Prostate gland (tissue), 2 donors: ENCODE data around the gene MGAT4C. TPM values are rescaled to one million over a fixed set of nuclear protein-coding genes. Genes with fewer than 3 reads are reported as not detected.

Experiments used
- DNase-seq: peaks from one replicate; pipeline ENCODE4 v3.0.0-alpha.2; 2019; ENCODE audit warnings: low spot score
- H3K27ac ChIP-seq, 2 donors: fragments of 200-600 bp; sonication (generic); 2 replicates each; pipeline ENCODE4 v1.5.1; 2017 to 2019
- H3K27me3 ChIP-seq: fragments of 200-600 bp; sonication (generic); replicated peaks from 2 replicates; pipeline ENCODE4 v1.5.1; 2019; ENCODE audit not compliant: insufficient read depth
- H3K36me3 ChIP-seq, 2 donors: fragments of 200-600 bp; sonication (generic); 1 replicate in 1 of 2; 2 replicates in 1 of 2; pipeline versions ENCODE4 v1.5.1 to v1.8.1; 2017 to 2019
- H3K4me1 ChIP-seq: fragments of 200-600 bp; sonication (generic); replicated peaks from 2 replicates; pipeline ENCODE4 v1.5.1; 2019
- H3K4me3 ChIP-seq, 2 donors: fragments of 200-600 bp; sonication (generic); 2 replicates each; pipeline ENCODE4 v1.5.1; 2017 to 2019
- H3K9me3 ChIP-seq: fragments of 200-600 bp; sonication (generic); 2 replicates; pipeline ENCODE4 v1.5.1; 2017
- POLR2A ChIP-seq: fragments of 450-650 bp; IDR thresholded peaks from one replicate; pipeline ENCODE4 v1.6.1; 2016; ENCODE audit warnings: antibody characterized with exemption, mild to moderate bottlenecking
- POLR2AphosphoS5 ChIP-seq: sonication (generic); formaldehyde crosslinking; IDR thresholded peaks from one replicate; pipeline ENCODE4 v1.6.1; 2017; ENCODE audit warnings: antibody characterized with exemption
- WGBS: methylation state at CpG from one replicate; pipeline ENCODE4 v1.1.5; 2018; 5-methylcytosine and 5-hydroxymethylcytosine counted together
- intact Hi-C: fragments of 100-400 bp; cut with DNase I; formaldehyde crosslinking; loops from one replicate; pipeline ENCODE4 v1.14.2; 2022
- total RNA-seq, 2 donors: library from RNA; depleted of rRNA; stranded (reverse); fragments of >200 nt; gene quantifications; one replicate each; pipeline ENCODE4 v1.1.0, GENCODE V29; 2016
- TF ChIP-seq, protein P1 (sequence below), 4 experiments: fragments of 200-600 bp in 2 of 4; fragments of 450-650 bp in 2 of 4; sonication (generic) in 2 of 4; IDR thresholded peaks; 1 replicate in 3 of 4; 2 replicates in 1 of 4; pipeline ENCODE4 v1.5.1; 2016 to 2019; ENCODE audit warnings: antibody characterized with exemption in 4 of 4, mild to moderate bottlenecking in 2 of 4, moderate library complexity in 2 of 4

The MGAT4C gene
- total RNA-seq, 2 donors from 2014 or later: under 0.01 to 2.6 TPM

DNA sequence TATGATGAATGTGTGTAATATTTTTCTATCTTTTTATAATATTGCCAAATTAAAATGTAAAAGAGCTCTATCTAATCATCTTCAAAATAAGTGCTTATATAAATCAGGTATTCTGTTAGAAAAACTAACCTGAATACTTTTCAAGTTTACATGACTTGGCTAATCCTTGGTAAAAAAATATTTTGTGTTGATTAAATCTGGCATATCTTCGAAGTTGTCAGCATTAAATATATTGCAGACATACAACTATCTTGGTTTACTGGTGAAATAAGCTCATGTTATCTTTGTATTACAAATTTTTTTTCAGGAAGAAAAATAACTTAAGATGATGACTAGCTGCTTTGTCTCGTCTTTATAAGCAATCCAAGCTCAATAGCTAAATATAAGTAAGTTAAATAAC, 39.6 kb downstream of the MGAT4C start:
- no peaks in the 10 kb centered on the region for H3K27me3 ChIP-seq
- TF ChIP-seq POLR2A: no peak
- TF ChIP-seq, protein P1, sequence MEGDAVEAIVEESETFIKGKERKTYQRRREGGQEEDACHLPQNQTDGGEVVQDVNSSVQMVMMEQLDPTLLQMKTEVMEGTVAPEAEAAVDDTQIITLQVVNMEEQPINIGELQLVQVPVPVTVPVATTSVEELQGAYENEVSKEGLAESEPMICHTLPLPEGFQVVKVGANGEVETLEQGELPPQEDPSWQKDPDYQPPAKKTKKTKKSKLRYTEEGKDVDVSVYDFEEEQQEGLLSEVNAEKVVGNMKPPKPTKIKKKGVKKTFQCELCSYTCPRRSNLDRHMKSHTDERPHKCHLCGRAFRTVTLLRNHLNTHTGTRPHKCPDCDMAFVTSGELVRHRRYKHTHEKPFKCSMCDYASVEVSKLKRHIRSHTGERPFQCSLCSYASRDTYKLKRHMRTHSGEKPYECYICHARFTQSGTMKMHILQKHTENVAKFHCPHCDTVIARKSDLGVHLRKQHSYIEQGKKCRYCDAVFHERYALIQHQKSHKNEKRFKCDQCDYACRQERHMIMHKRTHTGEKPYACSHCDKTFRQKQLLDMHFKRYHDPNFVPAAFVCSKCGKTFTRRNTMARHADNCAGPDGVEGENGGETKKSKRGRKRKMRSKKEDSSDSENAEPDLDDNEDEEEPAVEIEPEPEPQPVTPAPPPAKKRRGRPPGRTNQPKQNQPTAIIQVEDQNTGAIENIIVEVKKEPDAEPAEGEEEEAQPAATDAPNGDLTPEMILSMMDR (IDR thresholded peaks at IDR 0.05): no peak
- no peak for TF ChIP-seq POLR2AphosphoS5
- 51% methylated on average over 2 of the region's 2 CpGs for WGBS
- DNase-seq: no peak
- no peaks in the 10 kb centered on the region for H3K9me3 ChIP-seq
- H3K36me3 ChIP-seq: no peaks in the 10 kb centered on the region
- H3K27ac ChIP-seq: no peak overlapping the region
- no peaks in the 10 kb centered on the region for H3K4me1 ChIP-seq
- intact Hi-C loops: no loop called here
- no peak overlapping the region for H3K4me3 ChIP-seq

DNA sequence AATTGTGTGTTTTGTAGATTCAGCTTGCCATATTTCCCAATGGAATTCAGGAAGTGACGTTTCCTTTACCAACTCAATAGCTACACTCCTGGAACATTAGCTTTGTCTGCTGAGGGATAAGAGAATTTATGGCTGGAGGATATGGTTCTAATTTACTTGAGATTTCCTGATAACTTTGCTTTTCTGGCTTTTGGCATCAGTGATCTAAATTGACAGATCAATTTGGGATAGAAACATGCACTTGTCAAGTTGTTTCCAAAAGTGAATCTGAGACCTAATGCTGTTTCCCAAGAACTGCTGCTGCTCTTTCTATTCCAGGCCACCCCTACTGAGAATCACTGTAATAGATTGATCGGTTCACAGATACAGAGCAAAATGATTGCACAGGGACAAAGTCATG, 43.2 kb downstream of the MGAT4C start:
- 79% methylated on average over 2 of the region's 2 CpGs for WGBS
- Histone ChIP-seq H3K27ac (no peak overlapping the region), H3K27me3 (no peaks in the 10 kb centered on the region), H3K4me3 (no peak overlapping the region), H3K36me3 (no peaks in the 10 kb centered on the region), H3K9me3 (no peaks in the 10 kb centered on the region), H3K4me1 (no peaks in the 10 kb centered on the region)
- no peak for DNase-seq
- intact Hi-C loops: no loop called here
- TF ChIP-seq, protein P1 (IDR thresholded peaks at IDR 0.05): no peak
- TF ChIP-seq POLR2AphosphoS5: no peak
- no peak for TF ChIP-seq POLR2A

DNA sequence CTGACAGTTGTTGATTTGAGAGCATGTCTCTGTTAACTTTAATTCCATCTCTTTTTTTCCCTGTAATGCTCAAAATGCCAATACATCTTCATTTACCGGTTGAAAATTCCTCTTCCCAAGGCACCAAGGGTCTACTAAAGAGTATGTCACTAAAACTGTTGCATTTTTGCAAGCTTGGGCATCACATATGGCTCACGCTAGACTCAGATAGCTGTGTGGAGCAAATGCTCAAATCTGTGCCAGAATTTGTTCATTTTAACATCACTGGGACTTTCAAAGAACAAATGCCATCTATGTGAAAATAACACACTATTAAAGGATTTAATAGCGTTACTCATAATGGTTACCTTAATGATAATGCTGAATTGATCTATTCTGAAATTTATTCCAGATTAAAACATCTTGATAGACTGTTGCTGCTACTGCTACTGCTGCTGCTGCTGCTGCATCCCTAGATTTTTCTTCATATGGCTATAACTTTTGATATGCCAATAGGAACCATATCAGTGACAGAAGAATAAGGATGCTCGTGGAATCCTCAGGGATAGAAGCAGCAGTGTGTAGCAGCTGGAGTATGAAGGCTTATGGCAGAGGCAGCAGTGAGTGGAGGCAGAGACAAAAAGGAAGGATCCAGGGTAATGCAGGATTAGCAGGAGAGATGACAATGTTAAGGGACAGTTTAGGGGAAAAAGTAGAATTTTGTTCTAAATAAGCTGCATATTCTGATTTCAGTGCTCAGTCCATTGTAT, 57.3 kb downstream of the MGAT4C start:
- no peak for DNase-seq
- Histone ChIP-seq H3K4me1 (no peaks in the 10 kb centered on the region), H3K36me3 (no peaks in the 10 kb centered on the region), H3K9me3 (no peaks in the 10 kb centered on the region), H3K27ac (no peak overlapping the region), H3K27me3 (no peaks in the 10 kb centered on the region), H3K4me3 (no peak overlapping the region)
- TF ChIP-seq POLR2A (no peak), POLR2AphosphoS5 (no peak)
- TF ChIP-seq, protein P1 (IDR thresholded peaks at IDR 0.05): no peak
- intact Hi-C loops: no loop called here
- 78% methylated on average over 4 of the region's 4 CpGs for WGBS

DNA sequence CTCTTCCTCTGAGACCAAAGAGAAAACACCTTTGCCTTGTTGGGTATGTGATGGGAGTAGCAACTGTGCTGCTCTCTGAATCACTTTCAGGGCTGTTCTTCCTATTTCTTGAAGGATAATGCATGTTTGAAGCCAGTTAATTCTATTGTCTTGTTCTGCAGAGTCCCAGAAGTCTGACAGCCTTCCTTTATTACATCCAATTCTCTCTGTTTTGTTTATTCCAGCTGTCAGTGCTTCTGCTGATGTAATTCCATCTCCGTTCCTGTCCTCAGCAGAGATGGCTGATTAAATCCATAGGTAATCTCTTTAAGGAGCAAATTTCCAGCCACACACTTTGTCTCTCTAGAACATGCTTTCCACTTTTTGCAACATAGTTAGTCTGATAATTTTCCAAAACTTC, 59.7 kb downstream of the MGAT4C start:
- Histone ChIP-seq H3K4me1 (no peaks in the 10 kb centered on the region), H3K27me3 (no peaks in the 10 kb centered on the region), H3K9me3 (no peaks in the 10 kb centered on the region), H3K36me3 (no peaks in the 10 kb centered on the region), H3K4me3 (no peak overlapping the region), H3K27ac (no peak overlapping the region)
- DNase-seq: no peak
- 58% methylated on average over 1 of the region's 1 CpG for WGBS
- intact Hi-C loops: no loop called here
- no peak for TF ChIP-seq POLR2AphosphoS5
- no peak for TF ChIP-seq POLR2A
- TF ChIP-seq, protein P1 (IDR thresholded peaks at IDR 0.05): no peak

DNA sequence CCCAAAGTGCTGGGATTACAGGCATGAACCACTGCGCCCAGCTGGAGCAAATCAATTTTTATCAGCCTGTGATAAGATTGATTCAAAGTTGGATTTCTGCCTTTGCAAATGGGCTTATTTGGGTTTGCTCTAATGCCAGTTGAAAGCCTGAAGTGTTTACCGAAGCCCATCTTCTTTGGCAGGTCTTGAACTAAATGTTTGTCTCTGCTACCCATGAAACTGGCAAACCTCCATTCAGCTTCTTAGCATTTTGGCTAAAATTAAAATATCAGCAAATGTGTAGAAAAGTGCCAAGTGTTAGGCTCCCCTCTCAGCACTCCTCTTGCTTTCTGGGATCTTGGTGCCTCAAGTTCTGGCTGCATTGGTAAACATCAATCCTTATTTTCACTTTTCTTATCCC, 61.5 kb downstream of the MGAT4C start:
- DNase-seq: no peak
- intact Hi-C loops: no loop called here
- H3K27me3 ChIP-seq: no peaks in the 10 kb centered on the region
- H3K36me3 ChIP-seq: no peaks in the 10 kb centered on the region
- H3K4me1 ChIP-seq: no peaks in the 10 kb centered on the region
- no peak overlapping the region for H3K4me3 ChIP-seq
- TF ChIP-seq, protein P1 (IDR thresholded peaks at IDR 0.05): no peak
- TF ChIP-seq POLR2AphosphoS5 (no peak), POLR2A (no peak)
- WGBS: 73% methylated on average over 2 of the region's 2 CpGs
- H3K9me3 ChIP-seq: no peaks in the 10 kb centered on the region
- H3K27ac ChIP-seq: no peak overlapping the region
